Mucosa of rectum (tissue), 2 donors: ENCODE data around the gene MARK4.
"Not testable (repeated sequence)": the region's sequence is repeated elsewhere in the genome, so short reads cannot be mapped to it uniquely, and the experiment has no call there.

Source experiments
- H3K27ac ChIP-seq, 2 donors: one replicate each; pipeline ENCODE4 v1.7.0; 2013; ENCODE audit warnings: inconsistent platforms in 2 of 2, low read depth in 2 of 2, low read length in 2 of 2
- H3K27me3 ChIP-seq, 2 donors: one replicate each; pipeline ENCODE4 v1.7.0; 2013; ENCODE audit warnings: low read length in 2 of 2; ENCODE audit not compliant: control insufficient read depth in 2 of 2, insufficient read depth in 2 of 2
- H3K36me3 ChIP-seq, 2 donors: one replicate each; pipeline ENCODE4 v1.7.0; 2013; ENCODE audit warnings: low read length in 2 of 2; ENCODE audit not compliant: control insufficient read depth in 2 of 2, insufficient read depth in 2 of 2
- H3K4me1 ChIP-seq, 2 donors: one replicate each; pipeline ENCODE4 v1.7.0; 2013; ENCODE audit warnings: low read length in 2 of 2, mild to moderate bottlenecking in 1 of 2; ENCODE audit not compliant: control insufficient read depth in 2 of 2, insufficient read depth in 2 of 2
- H3K4me3 ChIP-seq, 2 donors: one replicate each; pipeline ENCODE4 v1.7.0; 2013; ENCODE audit warnings: low read length in 2 of 2
- H3K9ac ChIP-seq, 2 donors: one replicate each; pipeline ENCODE4 v1.7.0; 2013; ENCODE audit warnings: low read length in 2 of 2, low read depth in 1 of 2, mild to moderate bottlenecking in 1 of 2
- H3K9me3 ChIP-seq, 2 donors: one replicate each; pipeline ENCODE4 v1.7.0; 2013; ENCODE audit warnings: low read length in 2 of 2; ENCODE audit not compliant: control insufficient read depth in 2 of 2
- donor health status: healthy.
- donor health status: Normal muscosa, but diverticular disease.

The MARK4 gene

GRCh38 chr19:45269939-45270338 lies 18.9 kb downstream of the MARK4 start:
- not testable (repeated sequence) for H3K9ac ChIP-seq, H3K27ac ChIP-seq, H3K27me3 ChIP-seq, H3K4me1 ChIP-seq, H3K4me3 ChIP-seq, H3K9me3 ChIP-seq
- H3K36me3 ChIP-seq: peaks cover 7 to 15% of the 10 kb centered on the region in 2 donors

DNA sequence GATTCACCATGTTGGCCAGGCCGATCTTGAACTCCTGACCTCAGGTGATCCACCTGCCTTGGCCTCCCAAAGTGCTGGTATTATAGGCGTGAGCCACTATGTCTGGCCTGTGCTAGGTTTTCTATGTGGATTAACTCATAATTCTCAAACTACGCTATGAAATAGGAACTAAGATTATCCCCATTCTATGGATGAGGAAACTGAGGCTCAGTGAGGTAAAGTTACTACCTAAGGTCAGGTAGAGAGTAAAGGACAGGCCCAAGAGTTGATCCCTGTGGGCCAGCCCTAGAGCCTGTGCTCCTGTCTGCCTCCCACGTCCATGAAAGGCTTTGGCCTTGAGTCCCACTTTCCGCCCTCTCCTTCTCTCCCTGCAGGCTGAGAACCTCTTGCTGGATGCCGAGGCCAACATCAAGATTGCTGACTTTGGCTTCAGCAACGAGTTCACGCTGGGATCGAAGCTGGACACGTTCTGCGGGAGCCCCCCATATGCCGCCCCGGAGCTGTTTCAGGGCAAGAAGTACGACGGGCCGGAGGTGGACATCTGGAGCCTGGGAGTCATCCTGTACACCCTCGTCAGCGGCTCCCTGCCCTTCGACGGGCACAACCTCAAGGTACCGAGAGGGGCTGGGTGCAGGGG lies 20.1 kb downstream of the MARK4 start:
- H3K9ac ChIP-seq: no peak overlapping the region
- no peaks in the 10 kb centered on the region for H3K4me1 ChIP-seq
- H3K27me3 ChIP-seq: no peaks in the 10 kb centered on the region
- no peaks in the 10 kb centered on the region for H3K9me3 ChIP-seq
- no peak overlapping the region for H3K4me3 ChIP-seq
- H3K27ac ChIP-seq: no peak overlapping the region
- peaks cover 7 to 14% of the 10 kb centered on the region in 2 donors for H3K36me3 ChIP-seq

- Histone ChIP-seq H3K27ac (no peak overlapping the region), H3K9me3 (no peaks in the 10 kb centered on the region), H3K4me1 (no peaks in the 10 kb centered on the region), H3K36me3 (peaks cover 7 to 14% of the 10 kb centered on the region in 2 donors), H3K27me3 (no peaks in the 10 kb centered on the region), H3K4me3 (no peak overlapping the region), H3K9ac (no peak overlapping the region)
Observed at GRCh38 chr19:45271735-45272108, 20.7 kb downstream of the MARK4 start.

GRCh38 chr19:45273521-45273855 lies 22.4 kb downstream of the MARK4 start:
- Histone ChIP-seq H3K4me1 (no peaks in the 10 kb centered on the region), H3K4me3 (no peak overlapping the region), H3K27me3 (no peaks in the 10 kb centered on the region), H3K36me3 (peaks cover 10 to 11% of the 10 kb centered on the region in 2 donors), H3K9me3 (no peaks in the 10 kb centered on the region), H3K9ac (no peak overlapping the region), H3K27ac (no peak overlapping the region)

- H3K9me3 ChIP-seq: no peaks in the 10 kb centered on the region
- H3K4me1 ChIP-seq: no peaks in the 10 kb centered on the region
- peaks cover 13 to 16% of the 10 kb centered on the region in 2 donors for H3K36me3 ChIP-seq
- no peak overlapping the region for H3K27ac ChIP-seq
- H3K9ac ChIP-seq: no peak overlapping the region
- H3K27me3 ChIP-seq: no peaks in the 10 kb centered on the region
- no peak overlapping the region for H3K4me3 ChIP-seq
Observed at GRCh38 chr19:45275370-45275971, 24.4 kb downstream of the MARK4 start.

DNA sequence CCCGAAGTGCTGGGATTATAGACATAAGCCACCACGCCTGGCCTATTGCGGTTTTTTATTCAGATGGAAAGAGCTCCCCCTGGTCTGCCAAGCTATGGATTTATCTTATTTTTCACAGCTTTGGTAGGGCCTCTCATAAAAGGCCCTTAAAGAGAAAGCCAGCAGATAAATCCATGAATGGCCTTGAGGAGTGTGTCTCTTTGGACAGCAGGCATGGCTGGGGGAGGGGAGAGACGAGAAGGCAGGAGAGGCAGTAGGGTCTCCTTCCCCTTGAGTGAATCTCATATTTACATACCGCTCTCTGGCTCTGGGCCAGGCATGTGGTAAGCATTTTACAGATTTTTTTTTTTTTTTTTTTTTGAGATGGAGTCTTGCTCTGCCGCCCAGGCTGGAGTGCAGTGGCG lies 25.2 kb downstream of the MARK4 start:
- H3K36me3 ChIP-seq: peaks cover 12 to 19% of the 10 kb centered on the region in 2 donors

DNA sequence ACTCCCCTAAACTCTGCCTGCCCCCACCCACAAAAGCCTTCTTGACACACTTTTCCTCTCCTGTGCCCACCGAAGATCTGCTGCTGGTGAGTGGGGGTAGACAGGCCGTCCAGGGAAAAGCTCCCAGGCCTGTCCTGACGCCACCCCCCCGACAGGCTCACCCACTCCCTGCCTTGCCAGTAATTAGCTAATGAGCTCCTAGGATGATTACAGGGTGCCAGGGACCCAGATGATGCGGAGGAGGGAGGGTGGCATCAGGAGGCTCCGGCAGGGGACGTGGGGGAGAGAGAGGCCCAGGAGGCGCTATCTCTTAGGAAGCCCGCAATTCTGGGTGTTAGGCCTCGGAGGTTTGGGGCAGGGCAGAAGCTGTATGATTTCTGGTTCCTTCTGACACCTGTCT lies 27.0 kb downstream of the MARK4 start:
- Histone ChIP-seq H3K4me3 (no peak overlapping the region), H3K27ac (no peak overlapping the region), H3K36me3 (peaks cover 6 to 12% of the 10 kb centered on the region in 2 donors), H3K9ac (no peak overlapping the region), H3K9me3 (no peaks in the 10 kb centered on the region), H3K4me1 (no peaks in the 10 kb centered on the region), H3K27me3 (no peaks in the 10 kb centered on the region)

More for the DNA sequence above, 25.2 kb downstream of the MARK4 start:
- Histone ChIP-seq H3K4me3 (no peak overlapping the region), H3K9me3 (no peaks in the 10 kb centered on the region), H3K27me3 (no peaks in the 10 kb centered on the region), H3K4me1 (no peaks in the 10 kb centered on the region), H3K27ac (no peak overlapping the region), H3K9ac (no peak overlapping the region)

GRCh38 chr19:45279587-45280192 lies 28.6 kb downstream of the MARK4 start:
- no peaks in the 10 kb centered on the region for H3K9me3 ChIP-seq
- no peak overlapping the region for H3K9ac ChIP-seq
- no peaks in the 10 kb centered on the region for H3K4me1 ChIP-seq
- H3K4me3 ChIP-seq: no peak overlapping the region
- H3K27me3 ChIP-seq: no peaks in the 10 kb centered on the region
- peaks cover 6 to 8% of the 10 kb centered on the region in 2 donors for H3K36me3 ChIP-seq
- H3K27ac ChIP-seq: no peak overlapping the region

DNA sequence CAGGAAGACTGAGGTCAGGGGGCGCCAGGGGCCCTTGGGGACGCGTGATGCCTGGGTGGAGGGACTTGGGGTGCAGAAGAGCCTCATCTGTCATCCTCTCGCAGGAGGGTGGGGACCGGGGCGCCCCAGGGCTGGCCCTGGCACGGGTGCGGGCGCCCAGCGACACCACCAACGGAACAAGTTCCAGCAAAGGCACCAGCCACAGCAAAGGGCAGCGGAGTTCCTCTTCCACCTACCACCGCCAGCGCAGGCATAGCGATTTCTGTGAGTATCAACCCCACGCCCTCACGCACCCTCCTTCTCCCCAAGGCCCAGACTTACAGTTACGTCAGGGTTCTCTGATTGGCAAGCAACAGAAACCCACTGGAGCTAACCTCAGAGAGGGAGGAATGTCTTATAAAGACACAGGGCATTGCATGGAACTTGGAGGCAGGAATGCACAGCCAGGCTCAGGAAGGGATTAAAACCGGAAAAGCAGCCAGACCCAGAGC lies 29.4 kb downstream of the MARK4 start:
- Histone ChIP-seq H3K9ac (no peak overlapping the region), H3K36me3 (peaks cover 6 to 8% of the 10 kb centered on the region in 2 donors), H3K27me3 (no peaks in the 10 kb centered on the region), H3K27ac (no peak overlapping the region), H3K9me3 (no peaks in the 10 kb centered on the region), H3K4me1 (no peaks in the 10 kb centered on the region), H3K4me3 (no peak overlapping the region)

GRCh38 chr19:45283443-45284033 lies 32.5 kb downstream of the MARK4 start:
- no peaks in the 10 kb centered on the region for H3K27me3 ChIP-seq
- H3K4me3 ChIP-seq: no peak overlapping the region
- H3K9me3 ChIP-seq: no peaks in the 10 kb centered on the region
- no peaks in the 10 kb centered on the region for H3K4me1 ChIP-seq
- H3K36me3 ChIP-seq: peaks cover 1 to 8% of the 10 kb centered on the region in 2 donors
- H3K9ac ChIP-seq: no peak overlapping the region
- no peak overlapping the region for H3K27ac ChIP-seq
